ENCODE measurements around the gene DCTN2. TPM values are rescaled to one million over a fixed set of nuclear protein-coding genes. Genes with fewer than 3 reads are reported as not detected.
"Not testable (repeated sequence)": the region's sequence is repeated elsewhere in the genome, so short reads cannot be mapped to it uniquely, and the experiment has no call there.

The DCTN2 gene
- total RNA-seq: 81.0 and 90.1 TPM in 2 replicates

- peak; percentile 93 for DNase-seq (ENCODE audit: low read depth, low spot score)
Measured at GRCh38 chr12:57546438-57547287, at the start of gene DCTN2. Gene DCTN2, minus strand, starts transcription at chr12:57547192. Its CDS starts 129 bp downstream, at chr12:57547063.

- no peak for DNase-seq (ENCODE audit: low read depth, low spot score)
Measured at GRCh38 chr12:57593187-57593586, 46.2 kb upstream of the DCTN2 start.

- DNase-seq (ENCODE audit: low read depth, low spot score): no peak
Measured at GRCh38 chr12:57592551-57593165, 45.7 kb upstream of the DCTN2 start.

- DNase-seq (ENCODE audit: low read depth, low spot score): no peak
Measured at GRCh38 chr12:57591782-57592325, 44.9 kb upstream of the DCTN2 start.

GRCh38 chr12:57590864-57591781 lies 44.1 kb upstream of the DCTN2 start, which contains the start of gene PIP4K2C:
Gene PIP4K2C, plus strand, starts transcription at chr12:57591192. Its CDS starts 98 bp downstream, at chr12:57591290.
- DNase-seq (ENCODE audit: low read depth, low spot score): no peak

- no peak for DNase-seq (ENCODE audit: low read depth, low spot score)
Measured at GRCh38 chr12:57590479-57590863, 43.5 kb upstream of the DCTN2 start.

- DNase-seq (ENCODE audit: low read depth, low spot score): not testable (repeated sequence)
Measured at GRCh38 chr12:57588951-57589610, 42.1 kb upstream of the DCTN2 start.

GRCh38 chr12:57586832-57587429 lies 39.9 kb upstream of the DCTN2 start:
- no peak for DNase-seq (ENCODE audit: low read depth, low spot score)

- no peak for DNase-seq (ENCODE audit: low read depth, low spot score)
Measured at GRCh38 chr12:57586128-57586527, 39.1 kb upstream of the DCTN2 start.

GRCh38 chr12:57585156-57585555 lies 38.2 kb upstream of the DCTN2 start:
- DNase-seq (ENCODE audit: low read depth, low spot score): no peak

- no peak for DNase-seq (ENCODE audit: low read depth, low spot score)
Measured at GRCh38 chr12:57584690-57585089, 37.7 kb upstream of the DCTN2 start.

GRCh38 chr12:57584050-57584449 lies 37.1 kb upstream of the DCTN2 start:
- DNase-seq (ENCODE audit: low read depth, low spot score): no peak

GRCh38 chr12:57583008-57583831 lies 36.2 kb upstream of the DCTN2 start:
- peak; percentile 51 for DNase-seq (ENCODE audit: low read depth, low spot score)

- DNase-seq (ENCODE audit: low read depth, low spot score): no peak
Measured at GRCh38 chr12:57582440-57582839, 35.4 kb upstream of the DCTN2 start.

GRCh38 chr12:57581802-57582201 lies 34.8 kb upstream of the DCTN2 start:
- no peak for DNase-seq (ENCODE audit: low read depth, low spot score)

- no peak for DNase-seq (ENCODE audit: low read depth, low spot score)
Measured at GRCh38 chr12:57580466-57580795, 33.4 kb upstream of the DCTN2 start.

GRCh38 chr12:57579677-57580465 lies 32.9 kb upstream of the DCTN2 start:
- no peak for DNase-seq (ENCODE audit: low read depth, low spot score)

- no peak for DNase-seq (ENCODE audit: low read depth, low spot score)
Measured at GRCh38 chr12:57579011-57579410, 32.0 kb upstream of the DCTN2 start.

All from pulmonary artery endothelial cell (primary cell).